ENCODE measurements around the gene RHEBL1.
A peak's percentile ranks its signal among the peaks of the same experiment; 100 is the strongest.

RHEBL1 gene

DNA sequence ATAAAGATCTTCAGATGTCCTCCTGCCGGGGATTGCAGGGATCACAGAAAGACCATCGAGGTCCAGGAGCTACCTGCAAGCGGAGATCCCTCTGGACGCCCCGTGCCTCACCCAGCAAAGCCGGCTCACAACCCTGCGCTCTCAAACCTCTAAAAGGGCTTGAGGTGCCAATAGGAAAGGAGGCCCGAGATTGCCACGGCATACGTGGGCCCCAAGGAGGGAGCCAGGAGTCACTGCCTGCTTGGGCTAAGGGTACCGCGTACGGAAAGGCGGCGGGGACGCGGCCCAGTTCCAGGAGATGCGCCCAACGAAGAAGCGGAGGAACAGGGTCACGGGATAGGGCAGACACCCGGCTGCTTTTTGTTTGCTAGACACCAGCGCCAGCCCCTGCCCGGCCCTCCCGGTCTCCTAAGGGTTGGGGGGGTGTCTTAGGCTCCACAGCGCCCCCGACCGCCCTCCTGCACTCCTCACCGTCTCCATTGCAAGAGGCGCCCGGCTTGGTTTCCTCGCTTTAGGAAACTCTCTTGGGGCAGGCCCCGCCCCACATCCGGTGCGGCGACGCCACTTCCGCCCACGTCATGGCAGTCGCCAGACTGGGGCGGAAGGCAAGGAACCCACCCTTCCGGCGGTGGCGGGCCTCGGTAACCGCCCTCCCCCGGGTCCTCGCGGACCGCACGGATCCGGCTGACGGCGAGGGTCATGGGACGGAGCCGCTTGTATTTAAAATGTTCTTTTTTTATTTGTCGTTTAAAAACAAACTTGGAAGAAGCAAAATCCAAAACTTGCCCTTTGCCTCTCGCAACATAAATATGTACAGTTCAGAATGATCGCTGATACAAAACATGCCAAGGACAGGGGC, 51.3 kb downstream of the RHEBL1 start, which contains the start of gene PRKAG1 (continued):
- peak; percentile 92 for TF ChIP-seq ZEB2 (tag by site-specific recombination; IDR thresholded peaks at IDR 0.05)
- TF ChIP-seq ZNF24 (tag by site-specific recombination; IDR thresholded peaks at IDR 0.05), result peak; percentile 54; the same call in 1 of the 2 replicates
- peak; percentile 88 for TF ChIP-seq ZBTB48 (tag by site-specific recombination; IDR thresholded peaks at IDR 0.05)
- no peak for TF ChIP-seq ZNF211 (tag by site-specific recombination; IDR thresholded peaks at IDR 0.05; ENCODE audit: low read depth)
- peak; percentile 48; the same call in 1 of the 2 replicates for TF ChIP-seq GFI1B (tag by site-specific recombination; IDR thresholded peaks at IDR 0.05)
- peak; percentile 79 for TF ChIP-seq SP3 (tag by site-specific recombination; IDR thresholded peaks at IDR 0.05)
- TF ChIP-seq ZBTB17 (tag by site-specific recombination; IDR thresholded peaks at IDR 0.05), result peak; percentile 58; the same call in 1 of the 2 replicates
- TF ChIP-seq, protein P1, sequence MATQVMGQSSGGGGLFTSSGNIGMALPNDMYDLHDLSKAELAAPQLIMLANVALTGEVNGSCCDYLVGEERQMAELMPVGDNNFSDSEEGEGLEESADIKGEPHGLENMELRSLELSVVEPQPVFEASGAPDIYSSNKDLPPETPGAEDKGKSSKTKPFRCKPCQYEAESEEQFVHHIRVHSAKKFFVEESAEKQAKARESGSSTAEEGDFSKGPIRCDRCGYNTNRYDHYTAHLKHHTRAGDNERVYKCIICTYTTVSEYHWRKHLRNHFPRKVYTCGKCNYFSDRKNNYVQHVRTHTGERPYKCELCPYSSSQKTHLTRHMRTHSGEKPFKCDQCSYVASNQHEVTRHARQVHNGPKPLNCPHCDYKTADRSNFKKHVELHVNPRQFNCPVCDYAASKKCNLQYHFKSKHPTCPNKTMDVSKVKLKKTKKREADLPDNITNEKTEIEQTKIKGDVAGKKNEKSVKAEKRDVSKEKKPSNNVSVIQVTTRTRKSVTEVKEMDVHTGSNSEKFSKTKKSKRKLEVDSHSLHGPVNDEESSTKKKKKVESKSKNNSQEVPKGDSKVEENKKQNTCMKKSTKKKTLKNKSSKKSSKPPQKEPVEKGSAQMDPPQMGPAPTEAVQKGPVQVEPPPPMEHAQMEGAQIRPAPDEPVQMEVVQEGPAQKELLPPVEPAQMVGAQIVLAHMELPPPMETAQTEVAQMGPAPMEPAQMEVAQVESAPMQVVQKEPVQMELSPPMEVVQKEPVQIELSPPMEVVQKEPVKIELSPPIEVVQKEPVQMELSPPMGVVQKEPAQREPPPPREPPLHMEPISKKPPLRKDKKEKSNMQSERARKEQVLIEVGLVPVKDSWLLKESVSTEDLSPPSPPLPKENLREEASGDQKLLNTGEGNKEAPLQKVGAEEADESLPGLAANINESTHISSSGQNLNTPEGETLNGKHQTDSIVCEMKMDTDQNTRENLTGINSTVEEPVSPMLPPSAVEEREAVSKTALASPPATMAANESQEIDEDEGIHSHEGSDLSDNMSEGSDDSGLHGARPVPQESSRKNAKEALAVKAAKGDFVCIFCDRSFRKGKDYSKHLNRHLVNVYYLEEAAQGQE (tag by site-specific recombination; IDR thresholded peaks at IDR 0.05), result 0 out of 2 replicates have a peak, but pooled peaks have one; percentile 17
- peak; percentile 37; the same call in 1 of the 2 replicates for TF ChIP-seq ZFP69B (tag by site-specific recombination; IDR thresholded peaks at IDR 0.05)
- peak; percentile 71; the same call in 1 of the 2 replicates for TF ChIP-seq KLF9 (tag by site-specific recombination; IDR thresholded peaks at IDR 0.05; ENCODE audit: low read depth)
- TF ChIP-seq, protein P2, sequence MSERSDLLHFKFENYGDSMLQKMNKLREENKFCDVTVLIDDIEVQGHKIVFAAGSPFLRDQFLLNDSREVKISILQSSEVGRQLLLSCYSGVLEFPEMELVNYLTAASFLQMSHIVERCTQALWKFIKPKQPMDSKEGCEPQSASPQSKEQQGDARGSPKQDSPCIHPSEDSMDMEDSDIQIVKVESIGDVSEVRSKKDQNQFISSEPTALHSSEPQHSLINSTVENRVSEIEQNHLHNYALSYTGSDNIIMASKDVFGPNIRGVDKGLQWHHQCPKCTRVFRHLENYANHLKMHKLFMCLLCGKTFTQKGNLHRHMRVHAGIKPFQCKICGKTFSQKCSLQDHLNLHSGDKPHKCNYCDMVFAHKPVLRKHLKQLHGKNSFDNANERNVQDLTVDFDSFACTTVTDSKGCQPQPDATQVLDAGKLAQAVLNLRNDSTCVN (tag by site-specific recombination; optimal IDR thresholded peaks at IDR 0.05), result peak; percentile 46
- no peak for TF ChIP-seq OVOL3 (tag by site-specific recombination; IDR thresholded peaks at IDR 0.05)
- TF ChIP-seq ZNF561 (tag by site-specific recombination; IDR thresholded peaks at IDR 0.05; ENCODE audit: borderline replicate concordance), result peak; percentile 85; the same call in 1 of the 2 replicates
- TF ChIP-seq MZF1 (tag by site-specific recombination; IDR thresholded peaks at IDR 0.05; ENCODE audit: borderline replicate concordance), result peak; percentile 19; the same call in 1 of the 2 replicates
- peak; percentile 87 for TF ChIP-seq ZBTB8A (tag by site-specific recombination; IDR thresholded peaks at IDR 0.05)
- TF ChIP-seq ZFHX2 (tag by site-specific recombination; conservative IDR thresholded peaks at IDR 0.05), result peak; percentile 23
- peak; percentile 69 for TF ChIP-seq YY1 (tag by site-specific recombination; IDR thresholded peaks at IDR 0.05)
- TF ChIP-seq, protein P3, sequence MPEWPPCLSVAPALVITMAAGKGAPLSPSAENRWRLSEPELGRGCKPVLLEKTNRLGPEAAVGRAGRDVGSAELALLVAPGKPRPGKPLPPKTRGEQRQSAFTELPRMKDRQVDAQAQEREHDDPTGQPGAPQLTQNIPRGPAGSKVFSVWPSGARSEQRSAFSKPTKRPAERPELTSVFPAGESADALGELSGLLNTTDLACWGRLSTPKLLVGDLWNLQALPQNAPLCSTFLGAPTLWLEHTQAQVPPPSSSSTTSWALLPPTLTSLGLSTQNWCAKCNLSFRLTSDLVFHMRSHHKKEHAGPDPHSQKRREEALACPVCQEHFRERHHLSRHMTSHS (tag by site-specific recombination; IDR thresholded peaks at IDR 0.05), result no peak
- peak; percentile 42; the same call in 1 of the 2 replicates for TF ChIP-seq ZNF600 (tag by site-specific recombination; IDR thresholded peaks at IDR 0.05)
- TF ChIP-seq, protein P4, sequence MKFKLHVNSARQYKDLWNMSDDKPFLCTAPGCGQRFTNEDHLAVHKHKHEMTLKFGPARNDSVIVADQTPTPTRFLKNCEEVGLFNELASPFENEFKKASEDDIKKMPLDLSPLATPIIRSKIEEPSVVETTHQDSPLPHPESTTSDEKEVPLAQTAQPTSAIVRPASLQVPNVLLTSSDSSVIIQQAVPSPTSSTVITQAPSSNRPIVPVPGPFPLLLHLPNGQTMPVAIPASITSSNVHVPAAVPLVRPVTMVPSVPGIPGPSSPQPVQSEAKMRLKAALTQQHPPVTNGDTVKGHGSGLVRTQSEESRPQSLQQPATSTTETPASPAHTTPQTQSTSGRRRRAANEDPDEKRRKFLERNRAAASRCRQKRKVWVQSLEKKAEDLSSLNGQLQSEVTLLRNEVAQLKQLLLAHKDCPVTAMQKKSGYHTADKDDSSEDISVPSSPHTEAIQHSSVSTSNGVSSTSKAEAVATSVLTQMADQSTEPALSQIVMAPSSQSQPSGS (tag by site-specific recombination; IDR thresholded peaks at IDR 0.05; ENCODE audit: low read depth), result peak; percentile 62; the same call in 1 of the 2 replicates
- peak; percentile 98 for TF ChIP-seq ZBTB21 (tag by site-specific recombination; IDR thresholded peaks at IDR 0.05)
- TF ChIP-seq ZNF157 (tag by site-specific recombination; IDR thresholded peaks at IDR 0.05), result no peak
- no peak; the same call in 1 of the 2 replicates for TF ChIP-seq FEZF1 (tag by site-specific recombination; IDR thresholded peaks at IDR 0.05)
- peak; percentile 56 for TF ChIP-seq ZBTB20 (tag by site-specific recombination; IDR thresholded peaks at IDR 0.05)
- TF ChIP-seq ZNF416 (tag by site-specific recombination; IDR thresholded peaks at IDR 0.05), result peak; percentile 33; the same call in 1 of the 2 replicates
- TF ChIP-seq KLF10 (tag by site-specific recombination; IDR thresholded peaks at IDR 0.05), result peak; percentile 69; the same call in 1 of the 2 replicates
- TF ChIP-seq GLIS1 (tag by site-specific recombination; IDR thresholded peaks at IDR 0.05), result peak; percentile 42
- TF ChIP-seq SP7 (tag by site-specific recombination; IDR thresholded peaks at IDR 0.05), result peak; percentile 67
- TF ChIP-seq ZNF10 (tag by site-specific recombination; IDR thresholded peaks at IDR 0.05), result no peak
- no peak for TF ChIP-seq TRIM28 (IDR thresholded peaks at IDR 0.05; ENCODE audit: borderline replicate concordance, low read length)
- TF ChIP-seq, protein P5, sequence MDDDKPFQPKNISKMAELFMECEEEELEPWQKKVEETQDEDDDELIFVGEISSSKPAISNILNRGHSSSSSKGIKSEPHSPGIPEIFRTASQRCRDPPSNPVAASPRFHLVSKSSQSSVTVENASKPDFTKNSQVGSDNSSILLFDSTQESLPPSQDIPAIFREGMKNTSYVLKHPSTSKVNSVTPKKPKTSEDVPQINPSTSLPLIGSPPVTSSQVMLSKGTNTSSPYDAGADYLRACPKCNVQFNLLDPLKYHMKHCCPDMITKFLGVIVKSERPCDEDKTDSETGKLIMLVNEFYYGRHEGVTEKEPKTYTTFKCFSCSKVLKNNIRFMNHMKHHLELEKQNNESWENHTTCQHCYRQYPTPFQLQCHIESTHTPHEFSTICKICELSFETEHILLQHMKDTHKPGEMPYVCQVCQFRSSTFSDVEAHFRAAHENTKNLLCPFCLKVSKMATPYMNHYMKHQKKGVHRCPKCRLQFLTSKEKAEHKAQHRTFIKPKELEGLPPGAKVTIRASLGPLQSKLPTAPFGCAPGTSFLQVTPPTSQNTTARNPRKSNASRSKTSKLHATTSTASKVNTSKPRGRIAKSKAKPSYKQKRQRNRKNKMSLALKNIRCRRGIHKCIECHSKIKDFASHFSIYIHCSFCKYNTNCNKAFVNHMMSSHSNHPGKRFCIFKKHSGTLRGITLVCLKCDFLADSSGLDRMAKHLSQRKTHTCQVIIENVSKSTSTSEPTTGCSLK (tag by site-specific recombination; IDR thresholded peaks at IDR 0.05), result no peak
